Measurements from ENCODE around the gene ERICH3. TPM values are rescaled to one million over a fixed set of nuclear protein-coding genes. Genes with fewer than 3 reads are reported as not detected.

Gene ERICH3, protein sequence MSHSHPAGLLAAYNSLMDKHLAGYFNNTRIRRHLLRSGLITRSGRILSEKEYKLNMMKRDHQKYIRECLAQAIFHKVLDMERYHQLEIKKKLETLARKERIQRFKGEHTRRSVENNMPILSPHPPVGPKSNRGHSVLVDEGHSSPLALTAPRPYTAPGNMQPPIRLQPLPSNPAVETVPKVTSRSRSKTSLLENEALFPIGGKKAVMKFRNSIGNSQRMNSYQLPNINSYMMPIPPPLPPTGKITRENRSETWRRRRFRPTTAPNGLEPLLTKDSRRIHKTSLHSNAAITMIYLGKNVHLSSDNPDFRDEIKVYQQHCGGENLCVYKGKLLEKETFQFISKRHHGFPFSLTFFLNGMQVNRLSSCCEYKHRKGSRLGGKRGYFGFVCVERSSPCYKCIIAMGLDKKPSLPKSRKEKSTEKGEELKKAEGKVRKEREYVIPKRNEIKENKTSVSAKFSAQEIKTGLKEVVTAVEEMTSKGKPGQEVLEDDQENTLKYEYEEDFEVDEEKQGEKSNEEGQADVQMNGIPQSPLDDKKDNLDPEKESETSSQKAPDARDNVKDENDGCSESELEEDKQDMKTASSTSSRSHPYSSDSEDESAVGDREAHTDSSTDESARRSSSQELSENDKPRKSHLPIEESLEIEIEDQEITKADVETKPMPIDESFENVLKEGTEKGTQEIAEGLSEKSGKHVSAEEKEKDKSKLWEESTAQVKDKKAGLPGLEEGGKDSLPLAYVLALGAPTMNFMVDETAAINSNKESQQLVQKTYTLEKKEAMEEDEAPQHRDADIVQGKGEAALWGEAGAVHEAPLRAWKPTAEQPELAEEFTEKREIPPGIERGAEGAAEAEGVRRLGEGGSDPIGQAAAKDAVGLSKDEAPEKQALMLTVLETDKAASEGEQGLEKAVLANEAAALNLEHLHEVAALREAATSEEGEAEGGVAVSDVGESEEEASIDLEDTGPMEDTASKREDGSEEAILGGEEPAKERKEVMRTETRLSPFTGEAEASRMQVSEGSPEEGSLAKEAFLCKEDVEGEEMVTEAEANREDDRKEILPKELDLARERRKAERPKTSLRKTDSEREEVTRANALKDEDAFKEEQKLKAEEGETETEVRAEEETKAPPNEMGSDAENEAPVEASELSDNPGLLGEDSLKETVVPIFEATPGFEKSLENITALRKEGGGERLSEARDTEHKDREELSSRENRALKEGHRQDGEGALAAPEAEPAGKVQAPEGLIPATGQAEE (N-terminal part only)
- total RNA-seq: not detected
- long read RNA-seq: 0 reads

DNA sequence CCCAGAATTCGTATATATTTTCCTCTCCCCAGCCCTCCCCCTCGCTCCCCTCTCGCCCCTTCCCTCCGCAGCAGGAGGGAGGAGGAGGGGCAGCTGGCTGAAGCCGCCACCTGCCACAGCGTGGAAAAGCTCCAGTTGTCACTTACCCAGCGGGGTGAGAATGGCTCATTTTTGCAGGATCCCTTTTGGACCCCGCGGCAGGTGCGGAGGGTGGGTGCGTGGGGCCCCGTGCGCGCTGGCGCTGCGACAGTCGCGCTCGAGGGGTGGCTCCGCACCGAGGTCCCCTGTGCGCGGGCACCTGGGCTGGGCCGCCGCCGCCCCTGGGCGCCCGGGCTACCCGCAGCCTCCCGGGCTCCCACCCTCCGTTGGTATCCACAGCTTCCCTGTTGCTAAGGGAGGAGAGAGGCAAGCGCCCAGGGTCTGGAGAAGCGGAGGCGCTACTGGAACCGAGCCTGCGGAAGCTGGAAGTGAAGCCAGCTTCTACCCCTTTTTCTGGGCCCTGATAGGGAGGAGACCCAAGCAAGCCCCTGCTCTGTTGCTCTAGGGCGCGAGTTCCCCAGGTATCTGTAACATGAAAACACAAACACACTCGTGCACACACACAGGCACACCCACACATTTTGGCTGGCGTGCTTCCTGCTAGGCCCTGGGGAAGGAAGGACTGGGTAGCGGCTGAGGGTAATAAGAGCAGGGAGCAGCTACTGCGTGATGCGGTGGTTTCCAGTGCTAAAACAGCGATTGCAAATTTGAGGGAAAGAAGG lies at the start of gene ERICH3:
ERICH3 (minus strand) TSS at position 442 of the 761 bp plus-strand sequence; CDS start at position 169, 273 bp downstream.
- DNase-seq (no peak), ATAC-seq (no peak)
- intact Hi-C loops (cut with micrococcal nuclease): no loop called here

DNA sequence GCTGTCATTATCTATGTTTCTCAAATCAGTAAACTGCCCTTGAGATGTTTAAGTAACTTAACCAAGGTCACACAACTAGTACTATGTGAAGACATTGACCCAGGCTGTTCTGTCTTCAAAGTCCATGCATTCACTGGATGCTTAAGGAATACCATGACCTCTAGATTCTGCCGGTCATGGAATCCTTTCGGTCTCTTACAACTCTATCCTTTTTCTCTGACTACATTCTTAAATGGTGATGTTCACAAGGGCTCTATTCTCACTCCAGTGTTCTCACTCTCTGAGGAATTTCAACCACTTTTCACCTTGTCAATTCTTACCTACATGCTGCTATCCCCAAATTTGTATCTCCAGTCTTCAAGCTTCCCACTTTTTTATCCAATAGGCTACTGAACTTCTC lies 44.0 kb upstream of the ERICH3 start:
- ATAC-seq (no peak), DNase-seq (no peak)
- intact Hi-C loops (cut with micrococcal nuclease): no loop called here

DNA sequence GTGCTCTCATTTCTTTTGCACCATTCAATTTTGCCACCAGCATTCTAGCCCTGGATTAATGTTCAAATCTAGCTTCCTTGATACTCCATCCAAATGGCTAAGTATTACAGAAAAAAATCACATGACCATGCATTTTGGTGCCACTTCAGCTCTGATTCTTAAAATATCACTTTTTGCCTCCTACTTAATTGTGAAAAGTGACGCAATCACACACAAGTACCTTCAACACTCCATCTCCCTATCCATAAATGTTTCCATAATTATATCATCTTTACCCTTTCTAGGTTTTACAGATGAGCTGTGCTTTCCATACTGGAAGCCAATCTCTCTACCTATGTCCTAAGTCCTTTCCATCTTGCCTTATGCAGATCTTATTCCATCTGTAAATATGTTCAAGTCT lies 43.2 kb upstream of the ERICH3 start:
- no peak for ATAC-seq
- DNase-seq: no peak
- intact Hi-C loops (cut with micrococcal nuclease): no loop called here

DNA sequence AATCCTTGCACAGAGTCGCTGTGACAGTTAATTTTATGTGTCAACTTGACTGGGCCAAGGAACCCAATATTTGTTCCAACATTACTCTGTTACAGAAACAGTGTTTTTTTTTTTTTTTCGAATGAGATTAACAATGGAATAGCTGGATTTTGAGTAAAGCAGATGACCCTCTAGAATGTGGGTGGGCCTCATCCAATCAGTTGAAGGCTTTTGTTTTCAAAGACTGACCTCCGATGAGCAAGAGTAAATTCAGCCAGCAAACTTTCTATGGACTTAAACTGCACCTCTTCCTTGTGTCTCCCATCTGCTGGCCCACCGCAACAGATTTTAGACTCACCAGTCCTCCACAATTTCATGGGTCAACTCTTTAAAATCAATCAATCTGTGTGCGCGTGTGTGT lies 42.2 kb upstream of the ERICH3 start:
- no peak for ATAC-seq
- intact Hi-C loops (cut with micrococcal nuclease): no loop called here
- no peak for DNase-seq

DNA sequence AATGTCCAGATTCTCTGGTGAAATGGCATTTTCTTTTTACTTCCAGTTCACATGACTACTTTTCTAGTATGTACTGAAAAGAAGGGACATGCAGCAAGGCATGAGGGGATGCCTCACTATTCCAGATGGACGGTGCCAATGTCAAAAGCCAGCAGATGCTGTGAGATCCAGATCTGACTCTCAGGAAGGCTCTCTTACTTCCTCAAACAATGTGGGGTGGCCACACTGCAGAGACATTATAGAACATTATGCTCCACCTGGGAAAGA lies 41.6 kb upstream of the ERICH3 start:
- DNase-seq (no peak), ATAC-seq (no peak)
- intact Hi-C loops (cut with micrococcal nuclease): no loop called here

DNA sequence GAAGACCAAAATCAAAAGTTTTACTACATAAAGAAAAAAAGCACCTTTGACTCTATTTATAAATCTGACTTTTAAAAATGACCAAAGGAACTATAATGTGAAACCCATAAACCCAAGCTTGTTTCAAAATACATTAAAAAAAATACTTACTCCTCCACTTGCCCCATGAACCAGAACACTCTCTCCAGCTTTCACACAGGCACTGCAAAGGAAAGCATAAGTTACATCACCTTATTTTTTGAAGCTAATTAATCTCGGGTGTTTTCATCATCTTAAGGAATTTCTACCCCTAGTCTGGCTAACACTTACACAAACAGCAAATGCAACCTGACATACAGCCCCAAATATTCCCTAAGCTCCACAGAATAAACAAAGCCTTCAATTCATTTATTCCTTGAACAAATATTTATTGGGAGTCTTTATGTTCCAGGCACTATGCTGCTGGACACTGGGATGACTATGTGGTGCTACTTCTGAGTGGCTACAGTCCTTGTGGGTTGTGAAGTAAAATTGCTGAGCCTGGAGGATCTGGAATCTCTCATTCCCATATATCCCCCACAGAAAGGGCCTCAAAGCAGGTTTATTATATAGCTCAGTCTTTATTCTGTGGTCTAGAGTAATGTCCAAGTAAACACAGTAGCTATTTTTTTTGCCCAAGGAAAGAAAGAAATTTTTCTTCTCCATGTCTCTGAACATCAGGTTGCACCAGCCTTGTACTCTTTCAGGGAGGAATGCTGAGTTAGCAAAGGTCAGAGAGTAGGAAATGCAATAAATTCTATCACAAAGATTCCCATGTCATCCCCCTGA lies 41.0 kb upstream of the ERICH3 start:
- intact Hi-C loops (cut with micrococcal nuclease): no loop called here
- DNase-seq (no peak), ATAC-seq (no peak)

DNA sequence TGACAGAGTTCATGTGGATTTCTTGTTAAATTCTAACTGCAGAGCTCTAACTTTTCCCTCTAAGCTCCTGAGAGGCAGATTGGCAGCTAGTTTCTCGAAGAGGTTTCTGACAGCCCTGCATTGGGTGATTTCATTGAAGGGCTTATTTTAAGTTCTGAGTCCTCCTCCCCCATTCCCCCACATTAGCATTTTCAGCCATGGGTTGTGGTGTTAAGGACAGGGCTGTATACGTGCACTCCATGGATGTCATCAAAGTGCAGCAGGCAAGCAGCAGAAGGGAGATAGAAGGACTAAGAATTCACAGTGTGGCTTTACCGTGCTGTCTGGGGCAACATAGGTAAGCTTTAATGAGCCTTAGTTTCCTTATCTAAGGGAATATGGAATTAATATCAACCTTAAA lies 40.3 kb upstream of the ERICH3 start:
- no peak for DNase-seq
- intact Hi-C loops (cut with micrococcal nuclease): no loop called here
- ATAC-seq: peak; percentile 23

DNA sequence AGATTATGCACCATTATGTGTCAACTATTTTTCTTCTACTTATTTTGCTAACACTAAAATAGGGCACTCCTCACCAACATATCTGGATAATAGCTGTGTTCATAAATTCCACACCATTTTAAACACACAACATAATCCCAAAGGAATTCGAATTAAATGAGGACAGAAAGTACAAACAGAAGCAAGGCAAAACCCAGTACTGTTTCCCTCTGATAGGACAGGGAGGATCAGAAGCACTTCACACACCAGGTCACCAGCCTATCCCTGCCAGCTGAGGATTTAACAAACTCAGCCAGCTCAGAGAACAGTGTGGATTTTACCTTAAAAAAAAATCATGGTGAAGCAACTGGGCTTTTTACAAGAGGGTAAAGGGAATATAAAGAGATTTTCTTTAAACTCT lies 39.3 kb upstream of the ERICH3 start:
- peak; percentile 59 for ATAC-seq
- intact Hi-C loops (cut with micrococcal nuclease): no loop called here

DNA sequence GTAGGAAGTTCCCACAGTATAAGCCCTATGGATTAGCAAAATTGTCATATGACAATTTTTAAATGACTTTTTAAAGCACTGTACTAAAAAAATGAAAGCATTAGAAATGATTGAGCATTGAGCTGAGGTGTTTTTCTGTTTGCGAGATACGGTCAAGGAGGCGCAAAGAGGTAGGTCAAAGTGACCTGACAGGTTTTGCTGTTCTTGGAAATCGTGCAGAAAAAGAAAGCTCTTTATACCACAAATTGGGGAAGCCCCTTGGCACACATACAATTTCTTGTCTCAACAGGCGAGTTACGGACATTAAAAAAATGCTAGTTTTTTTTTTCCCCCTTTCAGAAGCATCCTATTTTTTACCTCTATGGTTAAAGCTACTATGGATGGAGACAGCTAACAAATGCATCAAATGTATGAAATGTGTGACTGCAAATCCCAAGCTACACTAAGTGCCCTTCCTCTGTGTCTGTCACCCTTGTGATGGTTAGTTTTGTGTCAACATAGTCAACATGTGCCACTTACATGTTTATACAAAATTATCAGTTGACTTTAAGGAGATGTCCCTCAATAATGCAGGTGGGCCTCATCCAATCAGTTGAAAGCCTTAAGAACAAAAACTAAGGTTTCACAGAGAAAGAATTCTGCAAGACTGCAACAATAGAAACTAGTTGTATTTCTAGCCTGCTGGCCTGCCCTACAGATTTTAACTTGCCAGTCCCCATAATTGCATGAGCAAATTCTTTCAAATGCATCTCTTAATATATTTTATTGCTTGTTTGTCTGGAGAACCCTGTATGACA lies 30.0 kb upstream of the ERICH3 start:
- intact Hi-C loops (cut with micrococcal nuclease): no loop called here
- ATAC-seq: no peak
- no peak for DNase-seq

More for the DNA sequence above, 39.3 kb upstream of the ERICH3 start:
- DNase-seq: no peak

DNA sequence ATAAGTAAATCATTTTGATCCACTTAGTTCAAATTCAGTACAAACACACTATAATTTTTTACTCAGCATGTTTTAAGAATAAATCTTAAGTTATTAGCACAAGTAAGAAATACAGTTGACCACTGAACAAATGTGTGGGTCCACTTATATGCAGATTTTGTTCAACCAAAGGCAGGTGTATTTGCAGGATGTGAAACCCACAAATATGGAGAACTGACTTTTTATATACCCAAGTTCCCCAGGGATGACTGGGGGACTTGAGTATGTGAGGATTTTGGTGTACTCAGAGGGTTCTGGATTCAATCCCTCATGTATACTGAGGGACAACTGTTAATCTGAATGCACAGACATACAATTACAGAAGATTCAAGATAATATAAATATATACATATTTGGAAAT lies 25.7 kb upstream of the ERICH3 start:
- DNase-seq (no peak), ATAC-seq (no peak)

DNA sequence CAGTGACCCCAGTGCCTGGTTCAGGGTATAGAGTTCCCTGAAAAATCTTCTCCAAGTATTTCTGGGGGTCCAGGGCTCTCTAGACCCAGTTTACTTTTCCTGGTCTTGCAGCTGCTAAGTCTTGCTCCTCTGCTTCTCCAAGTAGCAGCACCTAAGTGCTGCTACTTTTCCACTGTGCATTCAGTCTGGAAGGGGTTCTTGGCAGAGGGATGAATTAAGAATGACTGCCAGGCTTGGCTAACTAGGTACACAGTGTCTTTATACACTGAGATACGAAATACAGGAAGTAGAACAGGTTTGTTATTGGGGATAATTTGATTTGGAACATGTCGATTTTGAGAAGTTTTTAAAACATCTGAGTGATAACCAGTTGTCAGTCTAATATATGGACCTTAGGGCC lies 24.2 kb upstream of the ERICH3 start:
- DNase-seq: no peak
- intact Hi-C loops (cut with micrococcal nuclease): no loop called here
- ATAC-seq: peak; percentile 48

More for the DNA sequence above, 25.7 kb upstream of the ERICH3 start:
- intact Hi-C loops (cut with micrococcal nuclease): no loop called here

DNA sequence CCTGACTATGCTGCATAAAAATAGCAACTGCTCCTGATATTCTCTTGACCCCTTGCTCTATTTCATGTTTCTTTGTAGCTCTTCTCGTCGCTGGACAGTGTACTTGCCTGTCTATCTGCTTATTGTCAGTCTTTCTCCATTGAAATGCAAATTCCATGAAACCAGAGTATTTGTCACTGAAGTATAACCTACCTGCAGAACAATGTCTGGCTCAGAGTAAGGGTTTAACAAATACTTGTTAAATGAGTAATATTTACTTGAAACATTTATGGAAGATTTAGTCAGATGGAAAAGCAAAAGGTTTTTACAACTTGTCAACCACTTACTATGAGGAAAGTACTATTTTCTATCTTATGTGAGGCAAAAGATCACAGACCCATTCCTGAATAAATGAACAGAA lies 19.9 kb upstream of the ERICH3 start:
- no peak for DNase-seq
- intact Hi-C loops (cut with micrococcal nuclease): no loop called here
- no peak for ATAC-seq

DNA sequence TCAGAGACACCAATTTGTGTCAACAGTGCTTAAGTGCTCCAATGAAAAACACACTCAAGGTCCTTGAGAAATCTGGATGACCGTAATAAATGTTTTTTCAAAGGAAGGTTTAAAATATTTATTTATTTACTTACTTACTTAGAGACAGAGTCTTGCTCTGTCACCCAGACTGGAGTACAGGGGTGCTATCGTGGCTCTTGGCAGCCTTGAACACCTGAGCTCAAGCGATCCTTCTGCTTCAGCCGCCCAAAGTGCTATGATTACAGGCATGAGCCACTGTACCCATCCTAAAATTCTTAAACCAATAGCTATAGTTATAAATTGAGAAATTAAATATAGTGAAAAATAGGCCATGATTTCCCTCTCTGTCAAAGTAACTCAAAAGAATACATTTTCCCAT lies 17.3 kb upstream of the ERICH3 start:
- intact Hi-C loops (cut with micrococcal nuclease): no loop called here
- DNase-seq (no peak), ATAC-seq (no peak)

DNA sequence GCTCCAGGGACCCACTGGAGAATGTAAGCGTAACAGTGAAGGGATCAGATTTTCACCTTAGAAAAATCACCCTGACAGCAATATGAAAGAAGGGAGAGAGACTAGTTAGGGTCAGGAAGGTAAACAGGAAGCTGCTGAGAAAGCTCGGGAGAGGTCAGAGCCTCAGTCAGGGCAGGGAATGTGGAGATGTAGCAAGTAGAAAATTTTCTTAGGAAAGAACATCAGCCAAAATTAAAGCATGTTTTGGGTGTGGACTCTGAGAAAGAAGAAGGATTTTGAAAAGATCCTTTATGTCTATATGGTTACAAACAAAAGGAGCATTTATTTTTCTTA lies 16.7 kb upstream of the ERICH3 start:
- DNase-seq (no peak), ATAC-seq (no peak)
- intact Hi-C loops (cut with micrococcal nuclease): no loop called here

DNA sequence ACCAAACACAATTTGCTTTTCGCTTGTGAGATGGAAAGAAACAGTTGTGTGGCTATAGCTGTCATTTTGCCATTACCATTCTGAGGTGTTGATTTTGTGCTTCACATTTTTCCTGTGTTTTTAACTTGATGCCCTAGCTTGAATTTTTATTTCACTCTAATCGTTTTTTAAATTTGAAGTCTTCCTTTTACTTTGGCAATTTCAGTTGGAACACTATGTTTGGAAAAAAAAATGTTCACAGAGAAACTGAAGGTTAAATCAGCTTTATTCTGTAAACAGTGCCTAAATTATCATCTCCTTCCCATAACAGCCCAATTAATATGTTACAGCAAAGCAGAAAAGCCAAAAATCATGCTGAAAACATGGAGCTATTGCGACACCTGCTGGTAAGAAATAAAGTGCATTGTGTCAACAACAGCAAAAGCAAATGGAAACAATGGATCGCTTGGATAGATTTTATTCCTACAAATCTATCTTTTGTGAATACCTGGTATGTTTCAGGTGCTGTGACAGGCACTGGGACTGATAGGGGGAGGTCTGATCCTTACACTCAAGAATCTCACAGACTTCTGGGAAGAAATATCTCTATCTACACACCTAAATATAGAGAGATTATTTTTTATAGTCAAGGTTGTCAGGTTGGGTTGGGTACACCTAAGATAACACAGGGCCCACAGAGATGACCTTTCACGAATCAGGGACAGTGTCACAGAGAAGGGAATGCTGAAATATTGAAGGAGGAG lies 16.2 kb upstream of the ERICH3 start:
- DNase-seq (no peak), ATAC-seq (peak; percentile 47)
- intact Hi-C loops (cut with micrococcal nuclease): no loop called here

DNA sequence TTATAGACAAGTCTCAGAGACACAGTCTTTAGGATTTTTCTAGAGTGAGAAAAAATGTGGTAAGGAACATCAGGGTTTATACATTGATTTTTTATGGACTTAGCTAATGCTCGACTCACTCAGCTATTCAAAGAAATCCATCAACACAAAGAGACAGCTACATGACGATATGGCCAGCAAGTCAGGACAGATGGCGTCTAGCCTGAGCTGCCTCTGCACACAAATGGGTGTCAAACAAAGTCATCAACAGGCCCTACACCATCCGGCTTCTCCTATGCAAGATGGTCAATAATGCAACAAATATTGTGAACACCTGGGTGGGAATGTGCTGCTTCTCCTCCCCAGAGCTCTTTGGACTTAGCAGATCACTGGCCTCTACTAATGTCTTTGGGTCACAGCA lies 13.3 kb upstream of the ERICH3 start:
- ATAC-seq (no peak), DNase-seq (no peak)
- intact Hi-C loops (cut with micrococcal nuclease): no loop called here

DNA sequence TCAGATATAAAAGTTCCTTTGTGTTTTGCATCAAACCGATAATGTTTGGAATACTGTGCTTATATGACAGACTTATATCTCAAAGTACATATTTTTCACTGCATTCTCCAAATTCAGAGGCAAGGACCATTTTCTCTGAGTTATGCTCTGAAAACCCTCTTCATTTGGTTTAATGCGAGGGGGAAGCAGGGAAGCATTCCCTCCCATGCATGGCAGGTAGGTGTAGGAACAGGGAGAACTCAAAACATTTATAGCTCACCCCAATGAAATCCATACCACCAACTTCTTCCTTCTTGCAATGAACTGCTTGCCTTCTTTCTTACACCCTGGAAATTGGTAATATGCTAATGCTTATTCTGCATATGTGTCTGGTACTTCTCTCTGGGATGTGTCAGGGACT lies 10.7 kb upstream of the ERICH3 start:
- intact Hi-C loops (cut with micrococcal nuclease): no loop called here
- ATAC-seq: no peak
- DNase-seq: no peak

Measured in left ventricle myocardium superior (tissue), 1 donor.